Ishikawa (cell line): ENCODE data around the gene ZNF423.
A peak's percentile ranks its signal among the peaks of the same experiment; 100 is the strongest.

Source experiments
- CEBPB ChIP-seq: IDR thresholded peaks from 2 replicates; pipeline ENCODE4 v1.6.1; 2012
- CREB1 ChIP-seq: IDR thresholded peaks from 2 replicates; pipeline ENCODE4 v1.6.1; 2012; ENCODE audit warnings: low read depth
- EGR1 ChIP-seq: IDR thresholded peaks from 2 replicates; pipeline ENCODE4 v1.6.1; 2012
- EP300 ChIP-seq: IDR thresholded peaks from 2 replicates; pipeline ENCODE4 v1.6.1; 2012; ENCODE audit warnings: borderline replicate concordance
- FOXM1 ChIP-seq: IDR thresholded peaks from 2 replicates; pipeline ENCODE4 v1.6.1; 2012; ENCODE audit warnings: low read depth, borderline replicate concordance
- NFIC ChIP-seq: IDR thresholded peaks from 2 replicates; pipeline ENCODE4 v1.6.1; 2012
- RAD21 ChIP-seq: IDR thresholded peaks from 2 replicates; pipeline ENCODE4 v1.6.1; 2012; ENCODE audit warnings: low read depth
- TAF1 ChIP-seq: IDR thresholded peaks from 2 replicates; pipeline ENCODE4 v1.6.1; 2012; ENCODE audit warnings: low read depth, mild to moderate bottlenecking
- TCF12 ChIP-seq: IDR thresholded peaks from 2 replicates; pipeline ENCODE4 v1.6.1; 2012; ENCODE audit warnings: low read depth
- TEAD4 ChIP-seq: IDR thresholded peaks from 2 replicates; pipeline ENCODE4 v1.6.1; 2012
- YY1 ChIP-seq: IDR thresholded peaks from 2 replicates; pipeline ENCODE4 v1.6.1; 2012; ENCODE audit warnings: low read depth
- ZBTB7A ChIP-seq: IDR thresholded peaks from 2 replicates; pipeline ENCODE4 v1.6.1; 2012; ENCODE audit warnings: low read depth
- TF ChIP-seq, protein P1 (sequence below): IDR thresholded peaks from 2 replicates; pipeline ENCODE4 v1.6.1; 2012; ENCODE audit warnings: low read depth, mild to moderate bottlenecking
- TF ChIP-seq, protein P2 (sequence below): IDR thresholded peaks from 2 replicates; pipeline ENCODE4 v1.6.1; 2012
- TF ChIP-seq, protein P3 (sequence below): IDR thresholded peaks from 2 replicates; pipeline ENCODE4 v1.6.1; 2012

The ZNF423 gene

GRCh38 chr16:49513040-49513439 lies 342.9 kb downstream of the ZNF423 start:
- TF ChIP-seq EGR1 = no peak
- TF ChIP-seq CEBPB = no peak
- TF ChIP-seq RAD21 = peak; percentile 53
- TF ChIP-seq, protein P1, sequence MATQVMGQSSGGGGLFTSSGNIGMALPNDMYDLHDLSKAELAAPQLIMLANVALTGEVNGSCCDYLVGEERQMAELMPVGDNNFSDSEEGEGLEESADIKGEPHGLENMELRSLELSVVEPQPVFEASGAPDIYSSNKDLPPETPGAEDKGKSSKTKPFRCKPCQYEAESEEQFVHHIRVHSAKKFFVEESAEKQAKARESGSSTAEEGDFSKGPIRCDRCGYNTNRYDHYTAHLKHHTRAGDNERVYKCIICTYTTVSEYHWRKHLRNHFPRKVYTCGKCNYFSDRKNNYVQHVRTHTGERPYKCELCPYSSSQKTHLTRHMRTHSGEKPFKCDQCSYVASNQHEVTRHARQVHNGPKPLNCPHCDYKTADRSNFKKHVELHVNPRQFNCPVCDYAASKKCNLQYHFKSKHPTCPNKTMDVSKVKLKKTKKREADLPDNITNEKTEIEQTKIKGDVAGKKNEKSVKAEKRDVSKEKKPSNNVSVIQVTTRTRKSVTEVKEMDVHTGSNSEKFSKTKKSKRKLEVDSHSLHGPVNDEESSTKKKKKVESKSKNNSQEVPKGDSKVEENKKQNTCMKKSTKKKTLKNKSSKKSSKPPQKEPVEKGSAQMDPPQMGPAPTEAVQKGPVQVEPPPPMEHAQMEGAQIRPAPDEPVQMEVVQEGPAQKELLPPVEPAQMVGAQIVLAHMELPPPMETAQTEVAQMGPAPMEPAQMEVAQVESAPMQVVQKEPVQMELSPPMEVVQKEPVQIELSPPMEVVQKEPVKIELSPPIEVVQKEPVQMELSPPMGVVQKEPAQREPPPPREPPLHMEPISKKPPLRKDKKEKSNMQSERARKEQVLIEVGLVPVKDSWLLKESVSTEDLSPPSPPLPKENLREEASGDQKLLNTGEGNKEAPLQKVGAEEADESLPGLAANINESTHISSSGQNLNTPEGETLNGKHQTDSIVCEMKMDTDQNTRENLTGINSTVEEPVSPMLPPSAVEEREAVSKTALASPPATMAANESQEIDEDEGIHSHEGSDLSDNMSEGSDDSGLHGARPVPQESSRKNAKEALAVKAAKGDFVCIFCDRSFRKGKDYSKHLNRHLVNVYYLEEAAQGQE = no peak

DNA sequence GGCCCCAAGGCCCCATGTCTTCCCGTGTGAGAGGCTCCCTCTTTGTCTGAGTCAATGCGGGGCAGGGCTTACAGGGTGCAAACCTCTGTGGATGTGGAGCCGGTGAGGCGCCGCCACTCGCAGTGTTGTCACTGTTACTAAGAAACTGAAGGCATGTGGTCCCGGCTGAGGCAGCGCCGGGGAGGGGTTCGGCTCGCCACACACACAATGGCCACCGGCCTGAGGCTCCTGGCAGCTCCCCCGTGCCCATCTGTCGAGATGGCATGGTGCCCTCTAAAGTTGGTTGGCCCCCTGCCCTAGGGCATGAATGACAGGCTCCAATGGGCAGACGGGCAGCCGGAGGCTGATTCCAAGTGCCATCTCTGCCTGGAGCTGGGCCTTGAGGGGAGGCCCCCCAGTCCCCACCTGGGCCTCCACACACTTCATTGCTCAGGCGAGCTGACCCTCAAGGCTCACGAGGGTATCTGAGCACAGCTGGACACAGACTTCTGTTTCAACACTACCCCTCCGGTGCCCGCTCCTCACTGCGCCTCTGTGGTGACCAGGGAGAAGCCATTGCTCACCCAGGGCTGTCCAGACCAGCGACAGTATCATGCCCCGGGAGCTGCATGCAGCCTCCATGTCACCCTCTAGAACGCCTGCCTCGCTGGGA lies 345.1 kb downstream of the ZNF423 start:
- TF ChIP-seq FOXM1 = no peak
- TF ChIP-seq, protein P2, sequence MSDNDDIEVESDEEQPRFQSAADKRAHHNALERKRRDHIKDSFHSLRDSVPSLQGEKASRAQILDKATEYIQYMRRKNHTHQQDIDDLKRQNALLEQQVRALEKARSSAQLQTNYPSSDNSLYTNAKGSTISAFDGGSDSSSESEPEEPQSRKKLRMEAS = no peak
- TF ChIP-seq CREB1 = no peak
- TF ChIP-seq TEAD4 = no peak
- no peak for TF ChIP-seq TCF12
- TF ChIP-seq TAF1 = no peak
- TF ChIP-seq CEBPB = no peak
- no peak for TF ChIP-seq EGR1
- TF ChIP-seq NFIC = no peak

- TF ChIP-seq, protein P1 = no peak
- no peak for TF ChIP-seq FOXM1
- no peak for TF ChIP-seq RAD21
- TF ChIP-seq TAF1 = no peak
- TF ChIP-seq, protein P2 = no peak
- no peak for TF ChIP-seq ZBTB7A
- TF ChIP-seq EP300 = no peak
- TF ChIP-seq CEBPB = no peak
- no peak for TF ChIP-seq CREB1
- no peak for TF ChIP-seq YY1
- no peak for TF ChIP-seq NFIC
- no peak for TF ChIP-seq TEAD4
- TF ChIP-seq EGR1 = no peak
- TF ChIP-seq, protein P3, sequence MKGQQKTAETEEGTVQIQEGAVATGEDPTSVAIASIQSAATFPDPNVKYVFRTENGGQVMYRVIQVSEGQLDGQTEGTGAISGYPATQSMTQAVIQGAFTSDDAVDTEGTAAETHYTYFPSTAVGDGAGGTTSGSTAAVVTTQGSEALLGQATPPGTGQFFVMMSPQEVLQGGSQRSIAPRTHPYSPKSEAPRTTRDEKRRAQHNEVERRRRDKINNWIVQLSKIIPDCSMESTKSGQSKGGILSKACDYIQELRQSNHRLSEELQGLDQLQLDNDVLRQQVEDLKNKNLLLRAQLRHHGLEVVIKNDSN = no peak
- no peak for TF ChIP-seq TCF12
Observed at GRCh38 chr16:49510141-49510540, 345.8 kb downstream of the ZNF423 start.

- TF ChIP-seq CREB1 (no peak), TAF1 (no peak), RAD21 (no peak), ZBTB7A (no peak), YY1 (no peak), EGR1 (no peak), TCF12 (no peak), TEAD4 (no peak), EP300 (no peak), CEBPB (no peak), FOXM1 (no peak)
- TF ChIP-seq, protein P1 = no peak
- TF ChIP-seq, protein P2 = no peak
- TF ChIP-seq, protein P3 = no peak
Observed at GRCh38 chr16:49505556-49505955, 350.4 kb downstream of the ZNF423 start.
